CD4-positive, alpha-beta T cell treated with Interleukin-4 for 1 hour (primary cell): ENCODE data around the gene RERG.
A peak's percentile ranks its signal among the peaks of the same experiment; 100 is the strongest.

Source experiments
- DNase-seq, 2 donors: peaks; one replicate each; pipeline ENCODE4 v3.0.0-alpha.2; 2020 to 2022

Gene RERG

DNA sequence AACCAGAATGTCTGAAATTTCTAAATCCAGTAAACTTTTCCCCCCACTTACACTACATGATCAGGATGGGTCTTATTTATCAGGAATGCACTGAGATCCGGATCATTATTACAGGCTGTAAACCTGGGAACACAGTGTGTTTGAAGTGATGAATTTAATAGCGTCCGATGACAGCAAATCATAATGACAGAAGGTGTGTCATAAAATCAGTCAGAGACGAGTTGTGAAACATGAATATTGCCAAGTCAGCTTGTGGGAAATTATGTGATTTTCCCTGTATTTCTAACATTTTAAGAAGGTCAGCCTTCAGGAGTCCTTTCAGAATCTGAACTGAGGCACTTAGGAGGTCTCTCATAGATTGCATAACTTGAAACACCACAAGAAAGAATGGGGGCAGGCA, 36.7 kb downstream of the RERG start:
- no peak for DNase-seq

- DNase-seq, result no peak
These were observed 37.4 kb downstream of the RERG start for GRCh38 chr12:15183821-15184220.

- DNase-seq, result no peak
These were observed 40.1 kb downstream of the RERG start for GRCh38 chr12:15181017-15181683.

DNA sequence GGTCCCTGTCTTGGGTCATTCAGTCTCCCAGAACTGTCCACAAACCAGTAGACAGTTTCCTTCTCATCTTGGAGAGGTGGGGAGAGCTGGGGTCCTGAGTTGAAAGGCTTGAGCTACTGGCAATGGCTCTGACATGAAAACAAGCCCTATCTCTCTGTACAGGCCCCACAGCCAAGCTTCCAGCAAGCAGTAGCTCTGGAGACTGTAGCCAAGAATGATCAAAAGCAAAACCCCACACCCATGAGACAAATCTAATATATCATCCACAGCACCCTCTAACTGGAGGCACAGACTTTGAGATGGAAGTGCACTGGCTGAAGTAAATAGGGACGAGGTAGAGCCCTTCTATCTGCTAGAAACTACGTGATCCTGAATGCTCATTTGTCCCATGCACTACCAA, 40.9 kb downstream of the RERG start:
- no peak for DNase-seq

DNA sequence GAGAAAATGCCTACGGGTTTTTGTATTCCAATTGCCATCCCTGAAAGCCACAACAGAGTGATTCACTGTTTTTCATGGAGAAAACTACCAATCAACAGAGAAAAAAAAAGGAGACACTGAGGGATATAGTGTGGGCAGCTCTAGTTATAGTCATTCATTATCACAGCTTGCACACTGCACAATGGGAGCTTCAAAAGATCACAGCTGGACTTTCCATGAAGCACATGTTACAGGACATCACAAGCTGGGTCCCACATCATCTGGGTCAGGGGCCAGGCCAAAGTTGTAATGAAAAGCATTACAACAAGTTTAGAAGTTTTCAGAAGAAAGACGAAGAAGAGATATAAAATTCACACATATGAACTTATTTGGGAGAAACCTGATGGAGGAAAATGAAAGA, 41.5 kb downstream of the RERG start:
- DNase-seq, result no peak

- no peak for DNase-seq
These were observed 48.1 kb downstream of the RERG start for GRCh38 chr12:15173142-15173541.

DNA sequence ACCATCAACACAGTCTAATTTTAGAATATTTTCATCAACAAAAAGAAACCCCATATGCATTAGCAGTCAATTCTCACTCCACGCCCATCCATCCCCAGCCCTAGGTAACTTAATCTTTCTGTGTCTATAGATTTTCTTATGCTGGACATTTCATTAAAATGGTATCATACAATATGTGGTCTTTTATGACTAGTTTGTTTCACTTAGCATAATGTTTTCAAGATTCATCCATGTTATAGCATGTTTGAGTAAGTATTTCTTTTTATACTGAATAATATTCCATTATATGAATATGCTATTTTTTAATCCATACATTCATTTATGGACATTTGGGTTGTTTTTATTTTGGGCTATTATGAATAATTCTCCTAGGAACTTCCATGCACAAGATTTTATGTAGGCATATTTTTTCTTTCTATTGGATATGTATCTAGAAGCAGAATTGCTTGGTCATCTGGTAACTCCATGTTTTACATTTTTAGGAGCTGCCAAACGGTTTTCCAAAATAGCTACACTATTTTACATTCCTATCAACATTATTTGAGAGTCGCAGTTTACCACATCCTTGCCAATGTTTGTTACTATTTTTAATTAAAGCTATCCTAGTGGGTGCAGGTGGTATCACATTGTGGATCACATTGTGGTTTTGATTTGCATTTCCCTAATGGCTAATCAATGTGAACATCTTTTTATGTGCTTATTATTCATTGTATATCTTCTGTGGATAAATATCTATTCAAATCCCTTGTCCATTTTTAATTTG, 49.0 kb downstream of the RERG start:
- no peak for DNase-seq

GRCh38 chr12:15171012-15171655, 50.1 kb downstream of the RERG start:
- no peak for DNase-seq

- DNase-seq, result no peak
These were observed 53.1 kb downstream of the RERG start for GRCh38 chr12:15168026-15168678.

- no peak for DNase-seq
These were observed 56.1 kb downstream of the RERG start for GRCh38 chr12:15165012-15165659.

DNA sequence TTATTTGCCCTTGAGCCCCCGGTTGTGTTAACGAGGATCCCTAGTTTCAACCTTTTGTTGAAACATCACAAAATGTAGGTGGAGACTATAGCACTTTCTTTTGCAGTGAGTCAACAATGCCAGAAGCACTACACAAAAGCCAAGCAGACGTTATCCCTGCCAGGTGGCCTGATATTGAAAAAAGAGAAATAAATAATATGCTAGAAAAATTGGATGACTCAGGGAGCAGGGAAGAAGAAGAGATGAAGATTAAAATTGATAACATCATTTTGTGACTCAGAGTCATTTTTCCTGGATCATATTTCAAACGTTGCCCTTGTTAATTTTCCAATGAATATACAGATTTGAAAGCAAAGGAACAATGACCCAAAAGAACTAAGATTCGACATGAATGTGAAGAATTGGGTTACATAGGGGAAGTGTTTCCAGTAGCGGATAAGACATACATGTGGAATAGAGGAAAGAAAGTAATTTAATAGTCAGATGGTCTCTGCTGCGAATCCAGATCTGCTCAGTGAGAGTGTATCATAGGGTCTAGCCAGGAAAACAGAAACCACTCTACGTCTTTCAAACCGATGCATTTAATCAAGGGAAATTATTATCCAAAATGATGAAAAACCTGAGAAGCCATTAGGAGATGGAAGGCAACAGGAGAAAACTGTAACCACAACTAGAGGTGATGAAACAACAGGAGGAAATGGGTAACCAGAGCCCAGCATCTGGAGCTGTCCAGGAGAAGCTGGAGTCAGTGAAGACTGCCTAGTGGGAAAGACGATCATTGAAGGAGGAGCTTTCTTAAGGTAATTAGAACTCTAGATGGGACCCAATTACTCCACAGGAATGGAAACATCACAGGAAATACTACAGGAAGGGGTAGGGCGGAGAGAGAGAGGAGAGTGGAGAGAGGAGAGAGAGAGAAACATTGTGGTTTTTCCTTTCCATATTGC, 57.9 kb downstream of the RERG start:
- DNase-seq, result no peak

DNA sequence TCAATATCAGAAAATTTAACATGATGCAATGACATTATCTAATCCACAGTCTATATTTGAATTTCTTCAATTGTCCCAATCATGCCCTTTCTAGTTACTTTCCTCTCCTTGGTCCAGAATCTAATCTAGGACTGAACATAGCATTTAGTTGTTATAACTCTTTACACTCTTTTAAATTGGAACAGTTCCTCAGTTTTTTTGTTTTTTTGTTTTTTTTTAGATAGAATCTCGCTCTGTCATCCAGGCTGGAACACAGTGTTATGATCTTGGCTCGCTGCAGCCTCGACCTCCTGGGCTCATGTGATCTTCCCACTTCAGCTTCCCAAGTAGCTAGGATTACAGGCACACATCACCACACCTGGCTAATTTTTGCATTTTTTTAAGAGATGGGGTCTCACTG, 63.1 kb downstream of the RERG start:
- DNase-seq, result no peak

DNA sequence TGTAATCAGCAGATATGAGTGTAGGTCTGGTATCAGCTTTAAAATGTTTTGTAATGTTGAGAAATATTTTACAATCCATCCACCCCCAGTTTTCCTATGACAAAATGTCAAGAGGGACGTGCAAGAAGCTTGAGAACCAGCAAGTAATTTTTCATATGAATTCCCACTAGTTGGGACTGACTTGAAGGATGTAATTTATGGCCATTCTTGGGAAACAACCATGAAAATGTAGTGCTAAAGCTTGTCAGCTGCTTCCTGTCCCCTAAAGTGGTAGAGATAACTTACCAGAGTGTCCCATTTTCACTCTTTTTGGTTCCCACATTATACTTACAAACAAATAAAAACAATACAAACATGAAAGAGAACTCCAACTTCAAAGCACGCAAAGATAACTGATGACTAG, 63.9 kb downstream of the RERG start:
- no peak for DNase-seq

DNA sequence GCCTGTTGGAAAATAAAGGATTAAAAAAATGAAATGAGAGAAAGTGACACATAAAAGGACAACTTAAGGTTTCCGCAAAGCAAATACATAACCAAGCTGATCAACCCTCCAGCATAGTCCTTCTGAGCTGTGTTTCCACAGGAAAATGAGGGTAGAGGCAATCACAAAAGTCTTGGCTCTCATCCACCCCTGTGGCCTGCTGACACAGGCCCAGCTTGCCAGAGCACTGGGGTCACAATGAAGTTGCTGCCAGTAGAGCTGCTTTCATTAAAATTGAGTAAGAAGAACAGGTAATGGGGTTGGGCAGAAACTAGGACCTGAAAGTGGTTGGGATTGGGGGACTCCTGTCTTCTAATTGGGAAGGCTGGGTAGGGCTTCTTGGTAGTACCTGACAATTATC, 65.9 kb downstream of the RERG start:
- no peak for DNase-seq

- no peak for DNase-seq
These were observed 67.1 kb downstream of the RERG start for GRCh38 chr12:15154103-15154502.

DNA sequence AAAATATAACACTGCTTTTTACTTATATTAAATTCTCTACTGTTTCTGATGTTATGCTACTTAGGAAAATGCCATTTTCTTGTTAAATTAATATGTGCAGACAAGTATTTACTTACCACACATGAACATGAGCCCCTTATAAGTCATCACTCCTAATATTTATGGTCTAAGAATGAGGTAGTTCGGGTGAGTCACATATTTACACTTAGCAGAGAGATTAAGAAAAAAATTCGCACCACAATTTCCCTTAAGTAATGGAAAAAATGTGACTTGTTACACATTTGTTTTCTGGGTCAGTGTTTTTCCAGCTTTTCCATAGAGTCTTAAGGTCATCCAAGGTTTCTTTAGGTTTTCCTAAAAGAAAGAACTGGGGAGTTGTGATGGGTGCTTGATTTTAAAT, 68.3 kb downstream of the RERG start:
- DNase-seq, result no peak

DNA sequence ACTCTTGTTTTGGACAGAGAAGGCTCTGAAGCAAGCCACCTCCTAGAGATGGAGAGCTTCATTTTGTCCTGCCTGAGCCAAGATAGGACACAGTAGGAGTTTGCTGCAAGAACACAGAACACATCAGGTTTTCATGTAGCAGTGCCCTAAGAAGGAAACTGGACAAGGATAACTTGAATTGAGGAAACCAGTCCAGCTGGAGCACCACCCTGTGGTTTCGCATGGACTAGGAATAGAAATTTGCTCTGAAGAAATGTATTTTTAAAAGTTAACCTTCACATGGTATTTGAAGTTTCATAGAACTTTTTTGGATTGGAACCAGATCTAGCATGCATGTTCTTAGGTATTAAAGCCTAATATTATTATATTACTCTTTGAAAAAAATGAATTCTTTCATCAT, 68.8 kb downstream of the RERG start:
- no peak for DNase-seq

GRCh38 chr12:15151161-15152091, 69.8 kb downstream of the RERG start:
- peak in 1 of 2 donors; percentile 2 for DNase-seq

DNA sequence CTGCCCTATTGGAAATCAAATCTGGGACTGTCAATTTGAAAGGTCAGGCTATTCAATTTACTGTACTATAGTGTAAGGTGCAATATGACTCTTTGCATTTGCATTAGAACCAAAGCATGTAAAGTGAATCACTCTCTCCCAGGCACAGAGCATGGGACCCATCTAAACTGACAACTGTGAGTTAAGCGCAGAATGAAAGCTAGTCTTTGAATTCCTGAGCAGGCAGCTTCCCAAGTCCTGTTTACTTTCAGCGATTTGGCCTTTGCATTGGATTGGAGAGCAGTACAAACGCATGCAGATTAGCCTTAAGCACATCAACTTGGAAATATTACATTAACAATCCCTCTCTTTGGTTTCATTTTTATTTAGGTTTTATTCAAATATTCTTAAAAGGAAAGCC, 74.6 kb downstream of the RERG start:
- DNase-seq, result no peak

DNA sequence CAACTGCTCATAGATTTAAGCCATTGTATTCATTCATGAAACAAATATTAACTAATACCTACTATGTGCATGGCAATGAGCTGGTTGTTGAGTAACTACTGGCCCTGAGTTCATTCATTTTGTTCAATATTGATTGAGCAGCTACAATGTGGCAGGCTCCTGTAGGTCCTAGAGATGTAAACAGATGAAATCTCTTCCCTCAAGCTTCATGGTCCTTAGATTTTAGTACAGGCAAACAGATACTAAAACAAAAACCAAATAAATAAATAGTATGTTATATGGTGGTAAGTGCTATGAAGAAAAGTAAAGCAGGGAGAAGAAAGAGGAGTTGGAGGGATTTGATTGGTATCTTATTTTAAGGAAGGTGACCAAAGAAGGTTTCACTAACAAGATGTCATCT, 77.8 kb downstream of the RERG start:
- no peak for DNase-seq

DNA sequence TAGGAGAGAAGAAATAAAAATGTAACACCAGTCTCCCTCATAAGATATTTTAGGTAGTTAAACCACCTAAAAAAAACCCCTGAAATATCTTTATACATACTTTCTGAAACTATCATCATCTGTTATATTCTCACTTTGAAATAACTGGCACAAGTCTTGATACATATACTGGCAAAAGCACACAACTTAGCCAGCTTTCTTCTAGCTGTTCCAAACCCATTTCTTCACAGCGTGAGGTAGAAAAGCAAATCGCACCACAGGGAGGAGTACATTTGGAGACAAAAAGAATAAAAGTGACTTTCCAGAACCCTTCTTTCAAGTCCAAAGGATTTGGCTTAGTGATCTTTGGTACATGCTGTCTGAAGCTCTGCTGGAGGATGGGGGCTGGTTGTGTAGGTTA, 78.5 kb downstream of the RERG start:
- no peak for DNase-seq
